ENCODE data around the gene LYST.

The LYST gene

DNA sequence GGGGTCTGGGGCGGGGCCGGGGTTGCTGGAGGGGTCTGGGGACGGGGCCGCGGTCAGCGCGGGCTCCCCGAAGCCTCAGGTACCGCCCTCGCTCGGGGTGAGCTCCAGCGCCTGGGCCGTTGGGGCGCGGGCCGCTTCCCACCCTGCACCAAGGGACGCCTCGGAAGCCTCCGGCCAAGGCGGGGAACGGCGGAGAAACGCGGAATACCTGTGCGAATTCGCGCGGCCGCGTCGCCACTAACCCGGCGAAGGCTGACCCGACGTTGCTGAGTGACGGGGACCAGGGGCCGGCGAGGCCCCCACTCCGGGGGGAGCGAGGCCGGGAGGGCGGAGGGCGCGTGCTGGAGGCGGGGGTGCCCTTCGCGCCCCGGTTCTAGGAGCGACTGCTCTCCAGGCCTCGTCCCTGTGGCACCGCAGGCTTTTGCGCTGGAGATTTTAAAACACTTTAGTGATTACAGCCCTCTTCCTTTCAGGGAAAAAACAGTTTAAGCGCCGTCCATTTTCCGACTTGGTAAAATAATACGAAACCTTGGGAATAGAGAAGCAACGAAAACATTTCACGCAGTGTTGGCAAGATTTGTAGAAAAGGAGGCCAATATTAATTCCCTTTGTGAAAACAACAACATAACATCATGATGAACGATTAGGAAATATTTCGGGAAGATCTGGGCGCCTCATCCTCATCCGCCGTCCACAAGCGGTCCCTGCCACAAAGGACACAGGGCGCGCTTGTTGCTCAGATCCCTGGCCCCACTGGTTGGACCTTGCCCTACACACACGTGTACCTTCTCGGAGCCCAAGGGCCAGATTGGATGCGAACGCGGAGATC, 216.2 kb downstream of the LYST start:
- TF ChIP-seq TAF1 (IDR thresholded peaks at IDR 0.05; ENCODE audit: borderline replicate concordance, insufficient read depth, low read length) (no peak), FOXP2 (optimal IDR thresholded peaks at IDR 0.05; ENCODE audit: borderline replicate concordance, extremely low read depth, extremely low read length, insufficient read depth) (no peak), SIN3A (IDR thresholded peaks at IDR 0.05; ENCODE audit: borderline replicate concordance, insufficient read depth, low read length) (no peak), POLR2AphosphoS5 (IDR thresholded peaks at IDR 0.05; ENCODE audit: low read depth, low read length) (no peak)
- TF ChIP-seq, protein P1, sequence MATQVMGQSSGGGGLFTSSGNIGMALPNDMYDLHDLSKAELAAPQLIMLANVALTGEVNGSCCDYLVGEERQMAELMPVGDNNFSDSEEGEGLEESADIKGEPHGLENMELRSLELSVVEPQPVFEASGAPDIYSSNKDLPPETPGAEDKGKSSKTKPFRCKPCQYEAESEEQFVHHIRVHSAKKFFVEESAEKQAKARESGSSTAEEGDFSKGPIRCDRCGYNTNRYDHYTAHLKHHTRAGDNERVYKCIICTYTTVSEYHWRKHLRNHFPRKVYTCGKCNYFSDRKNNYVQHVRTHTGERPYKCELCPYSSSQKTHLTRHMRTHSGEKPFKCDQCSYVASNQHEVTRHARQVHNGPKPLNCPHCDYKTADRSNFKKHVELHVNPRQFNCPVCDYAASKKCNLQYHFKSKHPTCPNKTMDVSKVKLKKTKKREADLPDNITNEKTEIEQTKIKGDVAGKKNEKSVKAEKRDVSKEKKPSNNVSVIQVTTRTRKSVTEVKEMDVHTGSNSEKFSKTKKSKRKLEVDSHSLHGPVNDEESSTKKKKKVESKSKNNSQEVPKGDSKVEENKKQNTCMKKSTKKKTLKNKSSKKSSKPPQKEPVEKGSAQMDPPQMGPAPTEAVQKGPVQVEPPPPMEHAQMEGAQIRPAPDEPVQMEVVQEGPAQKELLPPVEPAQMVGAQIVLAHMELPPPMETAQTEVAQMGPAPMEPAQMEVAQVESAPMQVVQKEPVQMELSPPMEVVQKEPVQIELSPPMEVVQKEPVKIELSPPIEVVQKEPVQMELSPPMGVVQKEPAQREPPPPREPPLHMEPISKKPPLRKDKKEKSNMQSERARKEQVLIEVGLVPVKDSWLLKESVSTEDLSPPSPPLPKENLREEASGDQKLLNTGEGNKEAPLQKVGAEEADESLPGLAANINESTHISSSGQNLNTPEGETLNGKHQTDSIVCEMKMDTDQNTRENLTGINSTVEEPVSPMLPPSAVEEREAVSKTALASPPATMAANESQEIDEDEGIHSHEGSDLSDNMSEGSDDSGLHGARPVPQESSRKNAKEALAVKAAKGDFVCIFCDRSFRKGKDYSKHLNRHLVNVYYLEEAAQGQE (IDR thresholded peaks at IDR 0.05; ENCODE audit: insufficient read depth in 1 of 2, low read depth in 2 of 2, low read length in 2 of 2): no peak

DNA sequence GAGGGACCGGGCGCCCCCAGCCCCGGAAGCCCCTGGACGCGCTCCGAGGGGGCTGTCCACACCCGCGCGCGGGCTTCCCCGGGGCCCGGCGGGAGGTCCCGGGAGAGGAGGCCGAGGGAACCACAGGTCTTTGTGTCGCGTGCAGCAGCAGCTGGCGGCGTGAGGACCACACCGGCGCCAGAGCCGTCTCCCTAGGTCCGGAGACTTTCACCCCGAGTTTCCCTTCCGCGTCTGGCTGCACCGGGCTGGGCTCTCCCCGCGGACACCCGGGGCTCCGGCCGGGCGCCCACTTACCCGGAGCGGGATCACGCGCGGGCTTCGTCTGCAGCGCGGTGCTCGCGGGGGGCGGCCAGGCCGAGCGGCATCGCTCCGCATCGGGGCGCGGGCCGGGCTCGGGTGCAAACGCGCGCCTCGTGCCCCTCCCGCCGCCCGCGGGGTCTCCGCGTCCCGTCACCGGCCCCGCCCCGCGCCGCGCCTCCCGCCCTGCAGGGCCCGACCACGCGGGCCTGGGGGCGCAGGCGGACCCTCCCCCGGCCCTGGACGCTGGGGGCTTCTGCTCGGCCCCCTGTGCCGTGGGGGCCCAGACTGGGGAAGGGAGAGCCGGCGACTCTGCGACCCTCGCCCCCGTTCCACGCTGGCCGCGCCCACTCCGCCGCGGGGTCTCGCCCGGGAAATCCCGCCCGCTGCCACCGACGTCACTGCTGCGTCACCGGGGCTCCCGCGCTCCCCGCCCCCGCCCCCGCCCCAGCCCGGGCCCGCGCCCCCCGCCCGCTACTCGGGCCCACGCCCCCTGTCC, 217.1 kb downstream of the LYST start, which contains the start of gene GNG4:
TSS of gene GNG4 (minus strand) at position 417 of the 796 bp plus-strand sequence. CDS start 65,946 bp downstream, outside the sequence.
- TF ChIP-seq POLR2AphosphoS5 (IDR thresholded peaks at IDR 0.05; ENCODE audit: low read depth, low read length) (no peak), TAF1 (IDR thresholded peaks at IDR 0.05; ENCODE audit: borderline replicate concordance, insufficient read depth, low read length) (no peak), FOXP2 (optimal IDR thresholded peaks at IDR 0.05; ENCODE audit: borderline replicate concordance, extremely low read depth, extremely low read length, insufficient read depth) (no peak)
- TF ChIP-seq, protein P1 (IDR thresholded peaks at IDR 0.05; ENCODE audit: insufficient read depth in 1 of 2, low read depth in 2 of 2, low read length in 2 of 2): no peak

DNA sequence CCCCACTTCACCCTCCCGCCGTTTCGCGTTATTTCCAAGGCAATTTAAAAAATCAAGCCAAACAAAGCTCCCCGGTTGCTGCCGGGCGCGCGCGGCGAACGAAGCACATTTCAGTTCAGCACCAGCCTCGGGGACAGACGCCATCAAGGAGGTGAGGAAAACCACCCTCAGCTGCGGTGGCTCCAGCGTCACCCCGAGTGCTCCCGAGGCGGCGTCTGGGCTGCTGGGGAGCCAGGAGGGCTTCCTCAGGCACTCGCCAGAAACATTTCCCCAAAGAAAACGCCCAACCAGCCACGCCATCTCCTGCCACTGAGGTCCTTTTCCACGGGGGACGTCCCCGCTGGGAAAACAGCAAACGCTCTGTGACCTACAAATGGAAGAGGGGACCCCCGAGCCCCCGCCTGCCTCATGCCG, 217.7 kb downstream of the LYST start:
- TF ChIP-seq SIN3A (IDR thresholded peaks at IDR 0.05; ENCODE audit: borderline replicate concordance, insufficient read depth, low read length) (peak; percentile 80; the same call in 1 of the 2 replicates), POLR2AphosphoS5 (IDR thresholded peaks at IDR 0.05; ENCODE audit: low read depth, low read length) (no peak), TAF1 (IDR thresholded peaks at IDR 0.05; ENCODE audit: borderline replicate concordance, insufficient read depth, low read length) (no peak), FOXP2 (optimal IDR thresholded peaks at IDR 0.05; ENCODE audit: borderline replicate concordance, extremely low read depth, extremely low read length, insufficient read depth) (no peak)
- TF ChIP-seq, protein P1 (IDR thresholded peaks at IDR 0.05; ENCODE audit: insufficient read depth in 1 of 2, low read depth in 2 of 2, low read length in 2 of 2): peak; percentile 94 to 95

DNA sequence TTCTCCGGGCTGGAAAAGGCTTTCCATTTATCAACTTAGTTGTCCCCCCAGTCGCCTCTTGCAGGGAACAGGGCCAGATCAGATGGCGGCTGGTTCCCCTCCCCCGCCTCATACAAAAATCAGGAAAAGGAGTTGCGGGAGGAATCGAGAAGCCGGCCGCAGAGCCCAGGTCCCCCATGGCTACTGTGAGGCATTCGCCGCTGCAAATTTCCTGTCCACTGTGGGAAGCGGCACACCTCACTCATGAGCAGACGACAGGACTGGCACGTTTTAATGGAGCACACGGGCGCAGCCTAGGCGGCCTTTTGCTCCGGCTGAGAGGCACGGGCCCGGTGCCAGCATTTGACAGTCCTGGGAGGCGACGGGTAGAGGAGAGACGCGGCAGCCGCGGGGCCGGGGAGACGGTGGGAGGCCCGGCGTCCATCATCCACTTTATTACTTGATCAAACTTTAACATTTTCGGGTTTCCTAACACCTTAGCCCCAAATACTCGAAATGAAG, 218.2 kb downstream of the LYST start:
- TF ChIP-seq, protein P1 (IDR thresholded peaks at IDR 0.05; ENCODE audit: insufficient read depth in 1 of 2, low read depth in 2 of 2, low read length in 2 of 2): peak; percentile 22 to 28; a peak in 1 of 4 replicates
- no peak for TF ChIP-seq FOXP2 (optimal IDR thresholded peaks at IDR 0.05; ENCODE audit: borderline replicate concordance, extremely low read depth, extremely low read length, insufficient read depth)

Data from PFSK-1 (cell line).